Esophagus muscularis mucosa (tissue), 4 donors: Measurements from ENCODE around the gene HNF1B.

Experiments used
- CTCF ChIP-seq, 3 experiments: fragments of 200-600 bp in 2 of 3; fragments of 450-650 bp in 1 of 3; sonication (generic) in 2 of 3; IDR thresholded peaks; one replicate each; pipeline ENCODE4 v1.5.1; 2017 to 2019; ENCODE audit warnings: antibody characterized with exemption in 3 of 3, mild to moderate bottlenecking in 2 of 3, moderate library complexity in 1 of 3
- EP300 ChIP-seq: sonication (generic); formaldehyde crosslinking; IDR thresholded peaks from one replicate; pipeline ENCODE4 v1.6.1; 2017; ENCODE audit warnings: antibody characterized with exemption
- POLR2A ChIP-seq: fragments of 450-650 bp; IDR thresholded peaks from one replicate; pipeline ENCODE4 v1.6.1; 2017; ENCODE audit warnings: antibody characterized with exemption, moderate library complexity, mild to moderate bottlenecking, low read depth

DNA sequence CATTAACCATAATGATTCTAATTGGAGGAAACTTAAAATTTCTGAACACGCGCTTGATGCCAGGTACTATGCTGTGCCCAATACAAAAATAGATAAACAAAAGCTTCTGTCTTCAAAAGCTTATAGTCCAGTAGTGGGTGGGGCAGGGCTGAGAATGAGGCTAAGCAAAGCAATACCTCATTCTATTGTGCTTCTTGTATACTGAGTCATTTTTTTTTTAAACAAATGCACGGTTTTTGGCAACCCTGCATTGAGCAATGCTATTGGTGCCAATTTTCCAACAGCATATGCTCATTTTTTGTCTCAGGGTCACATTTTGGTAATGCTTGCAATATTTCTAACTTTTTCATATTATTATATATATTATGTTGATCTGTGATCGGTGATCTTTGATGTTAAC lies 34.7 kb upstream of the HNF1B start:
- TF ChIP-seq CTCF (IDR thresholded peaks at IDR 0.05) (no peak), POLR2A (no peak), EP300 (no peak)
